ENCODE data around the gene SLC22A3.
"Not testable (repeated sequence)": the region's sequence is repeated elsewhere in the genome, so short reads cannot be mapped to it uniquely, and the experiment has no call there.

The SLC22A3 gene

GRCh38 chr6:160348223-160349019, at the start of gene SLC22A3:
TSS of gene SLC22A3 (plus strand) at chr6:160348378. CDS start at chr6:160348420, 42 bp downstream.
- no peak for DNase-seq

- DNase-seq: no peak
Measured at GRCh38 chr6:160299559-160299958, 48.6 kb upstream of the SLC22A3 start.

GRCh38 chr6:160300076-160300695, 48.0 kb upstream of the SLC22A3 start:
- no peak for DNase-seq

- DNase-seq: no peak
Measured at GRCh38 chr6:160301339-160301738, 46.8 kb upstream of the SLC22A3 start.

GRCh38 chr6:160302431-160303082, 45.6 kb upstream of the SLC22A3 start:
- not testable (repeated sequence) for DNase-seq

- DNase-seq: no peak
Measured at GRCh38 chr6:160303806-160304205, 44.4 kb upstream of the SLC22A3 start.

- no peak for DNase-seq
Measured at GRCh38 chr6:160305926-160306713, 42.1 kb upstream of the SLC22A3 start.

GRCh38 chr6:160309718-160310117, 38.5 kb upstream of the SLC22A3 start:
- DNase-seq: no peak

- DNase-seq: no peak
Measured at GRCh38 chr6:160312900-160313299, 35.3 kb upstream of the SLC22A3 start.

GRCh38 chr6:160315310-160315709, 32.9 kb upstream of the SLC22A3 start:
- DNase-seq: no peak

GRCh38 chr6:160316261-160316660, 31.9 kb upstream of the SLC22A3 start:
- DNase-seq: no peak

GRCh38 chr6:160319246-160319645, 28.9 kb upstream of the SLC22A3 start:
- no peak for DNase-seq

- DNase-seq: no peak
Measured at GRCh38 chr6:160321729-160322505, 26.3 kb upstream of the SLC22A3 start.

GRCh38 chr6:160327981-160328380, 20.2 kb upstream of the SLC22A3 start:
- no peak for DNase-seq

GRCh38 chr6:160328447-160328846, 19.7 kb upstream of the SLC22A3 start:
- DNase-seq: no peak

GRCh38 chr6:160329188-160329587, 19.0 kb upstream of the SLC22A3 start:
- no peak for DNase-seq

- no peak for DNase-seq
Measured at GRCh38 chr6:160330619-160331018, 17.6 kb upstream of the SLC22A3 start.

- no peak for DNase-seq
Measured at GRCh38 chr6:160331204-160331603, 17.0 kb upstream of the SLC22A3 start.

GRCh38 chr6:160331753-160332152, 16.4 kb upstream of the SLC22A3 start:
- no peak for DNase-seq

GRCh38 chr6:160333101-160333500, 15.1 kb upstream of the SLC22A3 start:
- DNase-seq: no peak

GRCh38 chr6:160333841-160334240, 14.3 kb upstream of the SLC22A3 start:
- DNase-seq: no peak

- no peak for DNase-seq
Measured at GRCh38 chr6:160336200-160336599, 12.0 kb upstream of the SLC22A3 start.
